ENCODE measurements around the gene DEGS2. TPM values are rescaled to one million over a fixed set of nuclear protein-coding genes. Genes with fewer than 3 reads are reported as not detected.

The DEGS2 gene
- total RNA-seq, 6 experiments from 2014 or later = 0.09 to 0.55 (median 0.22) TPM

- H3K27me3 ChIP-seq = no peaks in the 10 kb centered on the region
- DNase-seq = no peak
- no peak for ATAC-seq
- no peak overlapping the region for H3K27ac ChIP-seq
- no peaks in the 10 kb centered on the region for H3K36me3 ChIP-seq
- no peak for TF ChIP-seq POLR2A (IDR thresholded peaks at IDR 0.05)
- no peak for TF ChIP-seq CTCF (IDR thresholded peaks at IDR 0.05)
- intact Hi-C loops (cut with DNase I) = no loop called here
- no peaks in the 10 kb centered on the region for H3K4me1 ChIP-seq
- no peak overlapping the region for H3K4me3 ChIP-seq
- no peaks in the 10 kb centered on the region for H3K9me3 ChIP-seq
- WGBS (ENCODE audit: insufficient coverage, low coverage, low lambda C conversion rate, missing lambda C conversion rate) = 73% methylated on average over 1 of the region's 1 CpG
These were observed 9.1 kb upstream of the DEGS2 start for GRCh38 chr14:100168506-100168905.

DNA sequence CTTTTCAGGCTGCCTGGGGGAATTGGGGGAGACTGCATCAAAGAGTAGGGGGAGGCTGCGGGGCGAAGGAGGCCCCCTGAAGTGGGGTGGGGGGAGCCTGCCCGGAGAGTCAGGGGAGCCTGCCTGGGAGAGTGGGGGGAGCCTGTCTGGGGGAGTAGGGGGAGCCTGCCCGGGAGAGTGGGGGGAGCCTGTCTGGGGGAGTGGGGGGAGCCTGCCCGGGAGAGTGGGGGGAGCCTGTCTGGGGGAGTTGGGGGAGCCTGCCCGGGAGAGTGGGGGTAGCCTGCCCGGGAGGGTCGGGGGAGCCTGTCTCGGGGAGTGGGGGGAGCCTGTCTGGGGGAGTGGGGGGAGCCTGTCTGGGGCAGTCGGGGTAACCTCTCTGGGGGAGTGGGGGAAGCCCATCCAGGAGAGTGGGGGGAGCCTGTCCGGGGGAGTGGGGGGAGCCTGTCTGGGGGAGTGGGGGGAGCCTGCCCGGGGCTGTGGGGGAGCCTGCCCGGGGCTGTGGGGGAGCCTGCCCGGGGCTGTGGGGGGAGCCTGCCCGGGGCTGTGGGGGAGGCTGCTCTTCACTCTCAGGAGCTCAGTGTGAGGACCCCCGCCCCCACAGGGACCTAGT lies 6.5 kb upstream of the DEGS2 start:
- ATAC-seq (no peak), DNase-seq (no peak)
- Histone ChIP-seq H3K4me1 (no peaks in the 10 kb centered on the region), H3K27me3 (no peaks in the 10 kb centered on the region), H3K36me3 (no peaks in the 10 kb centered on the region), H3K4me3 (no peak overlapping the region), H3K9me3 (no peaks in the 10 kb centered on the region), H3K27ac (no peak overlapping the region)
- 75% methylated on average over 7 of the region's 16 CpGs for WGBS (ENCODE audit: insufficient coverage, low coverage, low lambda C conversion rate, missing lambda C conversion rate)
- TF ChIP-seq POLR2A (IDR thresholded peaks at IDR 0.05) (no peak), CTCF (IDR thresholded peaks at IDR 0.05) (no peak)
- intact Hi-C loops (cut with DNase I) = no loop called here

DNA sequence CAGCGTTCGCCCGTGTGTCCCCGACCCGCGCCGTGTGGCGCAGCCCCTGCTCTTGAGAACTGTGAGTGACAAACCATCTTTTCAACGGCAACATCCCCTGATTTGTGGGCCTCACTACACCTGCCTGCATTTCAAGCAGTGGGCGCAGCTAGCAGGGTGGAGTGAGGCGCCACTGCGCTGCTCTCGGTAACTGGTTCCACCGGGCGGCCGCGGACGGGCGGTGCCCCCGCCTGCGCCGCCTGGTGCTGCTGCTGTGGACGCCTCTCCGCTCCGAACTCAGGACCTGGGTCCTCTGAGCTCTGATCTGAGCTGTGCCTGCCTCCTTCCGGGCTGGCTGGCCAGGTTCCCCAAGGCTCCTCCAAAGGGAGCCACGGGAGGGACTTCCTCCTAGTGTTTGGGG lies 5.9 kb upstream of the DEGS2 start:
- ATAC-seq = peak in 2 of 4 donors; percentile 21 to 38
- Histone ChIP-seq H3K4me3 (no peak overlapping the region), H3K27ac (no peak overlapping the region), H3K36me3 (no peaks in the 10 kb centered on the region), H3K9me3 (no peaks in the 10 kb centered on the region), H3K4me1 (no peaks in the 10 kb centered on the region), H3K27me3 (no peaks in the 10 kb centered on the region)
- intact Hi-C loops (cut with DNase I) = no loop called here
- WGBS (ENCODE audit: insufficient coverage, low coverage, low lambda C conversion rate, missing lambda C conversion rate) = 81% methylated on average over 10 of the region's 27 CpGs
- TF ChIP-seq POLR2A (IDR thresholded peaks at IDR 0.05) (no peak), CTCF (IDR thresholded peaks at IDR 0.05) (no peak)
- DNase-seq = no peak

- no peak for TF ChIP-seq POLR2A (IDR thresholded peaks at IDR 0.05)
- no peak for TF ChIP-seq CTCF (IDR thresholded peaks at IDR 0.05)
- Histone ChIP-seq H3K27me3 (peaks cover 0 to 4% of the 10 kb centered on the region in 2 donors), H3K4me3 (no peak overlapping the region), H3K36me3 (no peaks in the 10 kb centered on the region), H3K4me1 (peaks cover 0 to 17% (median 0%) of the 10 kb centered on the region in 4 donors), H3K27ac (no peak overlapping the region), H3K9me3 (no peaks in the 10 kb centered on the region)
- ATAC-seq = no peak
- intact Hi-C loops (cut with DNase I) = no loop called here
- WGBS (ENCODE audit: insufficient coverage, low coverage, low lambda C conversion rate, missing lambda C conversion rate) = 80% methylated on average over 1 of the region's 7 CpGs
- DNase-seq = no peak
These were observed 1.1 kb upstream of the DEGS2 start for GRCh38 chr14:100160534-100160916.

All from right lobe of liver (tissue), 6 donors.